22Rv1 (cell line): ENCODE data around the gene MET.

Source experiments
- CTCF ChIP-seq: fragments of 450-650 bp; IDR thresholded peaks from 2 replicates; pipeline ENCODE4 v1.5.1; 2017; ENCODE audit warnings: mild to moderate bottlenecking
- ZFX ChIP-seq: fragments of 450-650 bp; IDR thresholded peaks from 2 replicates; pipeline ENCODE4 v1.6.1; 2017; ENCODE audit warnings: antibody characterized with exemption, borderline replicate concordance

- TF ChIP-seq CTCF (no peak), ZFX (no peak)
Observed at GRCh38 chr7:116807011-116807560, 135.1 kb downstream of the MET start.
